Muscle of leg (tissue), 11 donors: ENCODE data around the gene SLC3A2. TPM values are rescaled to one million over a fixed set of nuclear protein-coding genes. Genes with fewer than 3 reads are reported as not detected.
"Not testable (repeated sequence)": the region's sequence is repeated elsewhere in the genome, so short reads cannot be mapped to it uniquely, and the experiment has no call there.

Experiments used
- DNase-seq: peaks from one replicate; pipeline ENCODE4 v3.0.0; 2013
- H3K27ac ChIP-seq: one replicate; pipeline ENCODE4 v1.5.1; 2013; ENCODE audit warnings: mild to moderate bottlenecking, low read length, control low read depth
- H3K27me3 ChIP-seq: one replicate; pipeline ENCODE4 v1.6.1; 2013; ENCODE audit warnings: low read length; ENCODE audit not compliant: control insufficient read depth, insufficient read depth
- H3K36me3 ChIP-seq: one replicate; pipeline ENCODE4 v1.6.1; 2013; ENCODE audit warnings: low read length; ENCODE audit not compliant: control insufficient read depth, insufficient read depth
- H3K4me1 ChIP-seq: one replicate; pipeline ENCODE4 v1.6.1; 2013; ENCODE audit warnings: low read length; ENCODE audit not compliant: control insufficient read depth, insufficient read depth
- H3K4me3 ChIP-seq: one replicate; pipeline ENCODE4 v1.5.1; 2013; ENCODE audit warnings: low read length, control low read depth
- H3K9me3 ChIP-seq: replicated peaks from 2 replicates; pipeline ENCODE4 v1.6.1; 2013; ENCODE audit warnings: low read depth, low read length; ENCODE audit not compliant: control insufficient read depth
- WGBS: methylation state at CpG from one replicate; pipeline ENCODE4 v1.1.5; 2013; ENCODE audit warnings: missing lambda C conversion rate; ENCODE audit not compliant: insufficient coverage; 5-methylcytosine and 5-hydroxymethylcytosine counted together
- polyA plus RNA-seq, 8 donors: library from polyadenylated mRNA; unstranded; fragments of 120-200 nt; gene quantifications; one replicate each; pipeline versions ENCODE4 v1.2.1 to v1.2.3, GENCODE V29; 2013; ENCODE audit warnings: inconsistent platforms in 1 of 8, low replicate concordance in 1 of 8; ENCODE audit not compliant: insufficient read length in 8 of 8, insufficient read depth in 1 of 8
- total RNA-seq: library from RNA; stranded (reverse); fragments of 120-200 nt; gene quantifications from one replicate; pipeline ENCODE4 v1.2.4, GENCODE V29; 2013

Gene SLC3A2
- total and polyA plus RNA-seq, 9 donors = 38.1 to 55.4 (median 43.0) TPM

GRCh38 chr11:62926680-62927455 lies 46.2 kb downstream of the SLC3A2 start:
- no peaks in the 10 kb centered on the region for H3K36me3 ChIP-seq
- H3K9me3 ChIP-seq = no peaks in the 10 kb centered on the region
- H3K4me1 ChIP-seq = peaks cover 68% of the 10 kb centered on the region
- WGBS = 10% methylated on average over 36 of the region's 53 CpGs
- H3K27ac ChIP-seq = no peak overlapping the region
- H3K27me3 ChIP-seq = peaks cover 70% of the 10 kb centered on the region
- DNase-seq = no peak
- no peak overlapping the region for H3K4me3 ChIP-seq

GRCh38 chr11:62928011-62928410 lies 47.3 kb downstream of the SLC3A2 start:
- H3K4me1 ChIP-seq = peaks cover 67% of the 10 kb centered on the region
- H3K36me3 ChIP-seq = no peaks in the 10 kb centered on the region
- WGBS = 23% methylated on average over 9 of the region's 13 CpGs
- no peak overlapping the region for H3K4me3 ChIP-seq
- no peaks in the 10 kb centered on the region for H3K9me3 ChIP-seq
- H3K27ac ChIP-seq = no peak overlapping the region
- peaks cover 59% of the 10 kb centered on the region for H3K27me3 ChIP-seq
- no peak for DNase-seq

DNA sequence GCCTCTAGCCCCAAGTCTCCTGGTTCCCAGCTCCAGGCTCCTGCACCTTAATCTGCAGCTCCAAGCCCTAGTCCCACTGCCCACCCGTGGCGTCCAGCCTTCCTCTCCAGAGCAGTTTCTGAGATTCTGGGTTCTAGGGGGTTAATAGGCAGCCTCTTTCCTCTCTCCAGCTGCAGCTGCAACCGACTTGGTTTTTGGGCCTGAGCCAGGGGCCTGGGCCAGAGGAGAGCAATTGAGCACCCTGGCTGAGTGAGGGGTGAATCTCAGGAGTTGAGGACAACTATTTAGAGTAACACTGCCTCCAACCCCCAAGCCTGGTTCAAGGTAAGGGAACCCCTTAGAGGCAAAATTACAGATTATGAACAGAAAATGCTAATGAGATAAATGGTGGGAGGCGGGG lies 49.5 kb downstream of the SLC3A2 start:
- Histone ChIP-seq H3K36me3 (no peaks in the 10 kb centered on the region), H3K4me1 (peaks cover 55% of the 10 kb centered on the region), H3K4me3 (no peak overlapping the region), H3K27ac (peak overlapping the region; percentile 35), H3K27me3 (peaks cover 37% of the 10 kb centered on the region), H3K9me3 (no peaks in the 10 kb centered on the region)
- peak; percentile 90 for DNase-seq
- 67% methylated on average over 1 of the region's 4 CpGs for WGBS

GRCh38 chr11:62930666-62931065 lies 50.0 kb downstream of the SLC3A2 start:
- peaks cover 50% of the 10 kb centered on the region for H3K4me1 ChIP-seq
- WGBS = 20% methylated on average over 1 of the region's 1 CpG

DNA sequence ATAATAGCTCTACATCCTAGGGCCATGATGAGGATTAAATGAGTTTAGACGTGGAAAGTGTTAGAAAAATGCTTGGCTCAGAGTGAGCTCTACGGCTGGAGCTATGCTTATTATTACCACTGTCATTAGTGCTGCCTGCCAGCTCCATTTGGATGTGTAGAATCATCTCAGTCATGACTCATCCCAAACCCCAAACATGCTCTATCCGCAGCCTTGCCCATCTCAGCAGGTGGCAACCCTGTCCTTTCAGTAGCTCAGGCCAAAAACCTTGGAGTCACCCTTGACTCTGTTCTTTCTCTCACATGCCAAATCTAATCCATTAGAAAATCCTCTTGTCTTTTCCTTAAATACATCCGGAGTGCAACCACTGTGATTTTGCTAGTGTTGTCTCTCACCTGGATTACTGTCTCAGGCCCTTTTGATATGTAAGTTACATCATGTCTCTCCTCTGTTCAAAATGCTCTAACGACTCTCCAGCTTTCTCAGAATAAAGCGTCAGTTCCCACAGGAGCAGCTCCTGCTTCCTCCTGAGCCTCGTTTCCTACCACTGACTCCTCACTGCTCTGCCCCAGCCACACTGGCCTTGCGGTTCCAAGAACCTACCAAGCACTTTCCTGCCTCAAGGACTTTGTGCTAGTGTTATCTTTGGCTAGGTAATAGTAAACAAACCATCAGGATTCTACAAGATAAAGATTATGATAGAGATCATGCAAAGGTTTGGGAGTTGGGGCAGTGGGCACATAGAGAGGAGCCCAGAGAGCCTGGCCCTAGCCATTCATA lies 51.0 kb downstream of the SLC3A2 start:
- no peaks in the 10 kb centered on the region for H3K9me3 ChIP-seq
- 29% methylated on average over 5 of the region's 8 CpGs for WGBS
- peaks cover 40% of the 10 kb centered on the region for H3K4me1 ChIP-seq
- DNase-seq = peak; percentile 49
- no peaks in the 10 kb centered on the region for H3K36me3 ChIP-seq
- no peak overlapping the region for H3K4me3 ChIP-seq
- peaks cover 22% of the 10 kb centered on the region for H3K27me3 ChIP-seq
- no peak overlapping the region for H3K27ac ChIP-seq

More at GRCh38 chr11:62930666-62931065, 50.0 kb downstream of the SLC3A2 start:
- Histone ChIP-seq H3K9me3 (no peaks in the 10 kb centered on the region), H3K27ac (peak overlapping the region; percentile 35), H3K36me3 (no peaks in the 10 kb centered on the region), H3K4me3 (no peak overlapping the region), H3K27me3 (peaks cover 32% of the 10 kb centered on the region)
- DNase-seq = peak; percentile 61

DNA sequence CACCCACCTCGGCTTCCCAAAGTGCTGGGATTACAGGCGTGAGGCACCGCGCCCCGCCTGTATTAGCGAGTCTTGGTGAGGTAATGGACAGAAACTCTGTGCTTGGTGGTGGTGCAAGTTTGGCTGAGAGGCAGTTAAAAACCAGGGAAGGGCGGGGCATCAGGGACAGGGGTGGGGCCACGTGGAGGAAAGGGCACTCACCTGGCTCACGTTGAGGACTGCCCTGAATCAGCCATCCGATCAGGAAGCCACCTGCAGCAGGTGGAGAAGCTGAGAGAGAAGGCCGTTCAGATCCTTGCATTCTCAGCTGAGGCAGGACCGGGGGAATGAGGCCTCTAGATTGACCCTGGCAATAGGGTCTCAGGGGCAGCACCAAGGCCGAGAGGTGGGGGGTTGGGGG lies 52.6 kb downstream of the SLC3A2 start:
- Histone ChIP-seq H3K4me3 (no peak overlapping the region), H3K27ac (no peak overlapping the region), H3K27me3 (peaks cover 10% of the 10 kb centered on the region), H3K9me3 (no peaks in the 10 kb centered on the region), H3K36me3 (no peaks in the 10 kb centered on the region), H3K4me1 (peaks cover 30% of the 10 kb centered on the region)
- 76% methylated on average over 12 of the region's 13 CpGs for WGBS
- DNase-seq = no peak

- Histone ChIP-seq H3K27ac (no peak overlapping the region), H3K36me3 (no peaks in the 10 kb centered on the region), H3K4me1 (peaks cover 27% of the 10 kb centered on the region), H3K27me3 (peaks cover 4% of the 10 kb centered on the region), H3K4me3 (no peak overlapping the region), H3K9me3 (no peaks in the 10 kb centered on the region)
- DNase-seq = no peak
- WGBS = 65% methylated on average over 3 of the region's 5 CpGs
Measured at GRCh38 chr11:62933750-62934495, 53.2 kb downstream of the SLC3A2 start.

DNA sequence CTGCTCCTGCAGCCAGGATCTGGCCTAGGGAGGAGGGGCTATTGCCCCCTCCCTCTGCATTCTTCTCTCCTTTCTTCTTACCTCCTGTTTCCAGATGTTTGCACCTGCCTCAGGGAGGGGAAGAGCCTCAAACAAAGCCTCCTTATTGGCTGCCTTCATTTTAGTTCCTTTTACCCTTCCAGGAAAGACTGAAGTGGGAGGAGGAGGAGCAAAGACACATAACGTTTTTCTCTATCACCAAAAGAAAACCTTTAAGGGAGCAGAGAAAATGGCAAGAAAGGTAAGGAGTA lies 53.7 kb downstream of the SLC3A2 start:
- Histone ChIP-seq H3K27ac (no peak overlapping the region), H3K4me1 (peaks cover 23% of the 10 kb centered on the region), H3K9me3 (no peaks in the 10 kb centered on the region), H3K4me3 (no peak overlapping the region), H3K27me3 (peaks cover 4% of the 10 kb centered on the region), H3K36me3 (no peaks in the 10 kb centered on the region)
- no peak for DNase-seq
- WGBS = no CpG with 5 or more reads among the region's 1 CpG

GRCh38 chr11:62937528-62937927 lies 56.8 kb downstream of the SLC3A2 start:
- not testable (repeated sequence) for DNase-seq, H3K4me1 ChIP-seq, H3K27me3 ChIP-seq, H3K27ac ChIP-seq, H3K36me3 ChIP-seq, H3K4me3 ChIP-seq, H3K9me3 ChIP-seq
- WGBS = 68% methylated on average over 1 of the region's 2 CpGs
